GM18861 (cell line): ENCODE results near the gene PRKCA.

Experiments used
- ATAC-seq: cut with Tn5 transposase; IDR thresholded peaks from one replicate; pipeline ENCODE4 v1.9.1; 2021; ENCODE audit not compliant: unreplicated experiment

PRKCA gene

GRCh38 chr17:66814026-66814425, 511.6 kb downstream of the PRKCA start:
- ATAC-seq, result no peak

- no peak for ATAC-seq
Observed at GRCh38 chr17:66814570-66814969, 512.2 kb downstream of the PRKCA start.

GRCh38 chr17:66817750-66818149, 515.3 kb downstream of the PRKCA start:
- no peak for ATAC-seq

GRCh38 chr17:66819466-66819865, 517.1 kb downstream of the PRKCA start:
- ATAC-seq, result no peak

GRCh38 chr17:66822009-66822408, 519.6 kb downstream of the PRKCA start:
- no peak for ATAC-seq

- ATAC-seq, result no peak
Observed at GRCh38 chr17:66826856-66827255, 524.4 kb downstream of the PRKCA start.

GRCh38 chr17:66829386-66829864, 527.0 kb downstream of the PRKCA start:
- no peak for ATAC-seq

- ATAC-seq, result no peak
Observed at GRCh38 chr17:66829883-66830282, 527.5 kb downstream of the PRKCA start.

- no peak for ATAC-seq
Observed at GRCh38 chr17:66830451-66830850, 528.0 kb downstream of the PRKCA start.

- ATAC-seq, result no peak
Observed at GRCh38 chr17:66831383-66832210, 529.2 kb downstream of the PRKCA start.

GRCh38 chr17:66833201-66833600, 530.8 kb downstream of the PRKCA start:
- no peak for ATAC-seq

- ATAC-seq, result no peak
Observed at GRCh38 chr17:66834426-66834918, 532.1 kb downstream of the PRKCA start.

GRCh38 chr17:66834919-66835454, 532.6 kb downstream of the PRKCA start, which contains the start of gene CACNG5:
Gene CACNG5, plus strand, starts transcription at chr17:66835117. Its CDS starts 42,216 bp downstream, at chr17:66877333.
- ATAC-seq, result no peak

- ATAC-seq, result no peak
Observed at GRCh38 chr17:66835476-66835875, 533.1 kb downstream of the PRKCA start.

- ATAC-seq, result no peak
Observed at GRCh38 chr17:66836063-66837005, 533.9 kb downstream of the PRKCA start.

- no peak for ATAC-seq
Observed at GRCh38 chr17:66837226-66837625, 534.8 kb downstream of the PRKCA start.

- ATAC-seq, result no peak
Observed at GRCh38 chr17:66837885-66838665, 535.7 kb downstream of the PRKCA start.

- no peak for ATAC-seq
Observed at GRCh38 chr17:66839616-66840015, 537.2 kb downstream of the PRKCA start.

GRCh38 chr17:66840061-66840460, 537.6 kb downstream of the PRKCA start:
- no peak for ATAC-seq

- ATAC-seq, result no peak
Observed at GRCh38 chr17:66841328-66841727, 538.9 kb downstream of the PRKCA start.
